NCI-H146 treated with DMSO at 0.1 percent for 48 hours (cell line): Measurements from ENCODE around the gene CIAPIN1.
"Not testable (repeated sequence)": the region's sequence is repeated elsewhere in the genome, so short reads cannot be mapped to it uniquely, and the experiment has no call there.

Experiments
- DNase-seq: peaks from one replicate; lab custom pipeline; 2025; ENCODE audit not compliant: unreplicated experiment; lab: John Stamatoyannopoulos, UW

CIAPIN1 gene

GRCh38 chr16:57444711-57445110 is 2.5 kb downstream of the CIAPIN1 start:
- no peak for DNase-seq

DNA sequence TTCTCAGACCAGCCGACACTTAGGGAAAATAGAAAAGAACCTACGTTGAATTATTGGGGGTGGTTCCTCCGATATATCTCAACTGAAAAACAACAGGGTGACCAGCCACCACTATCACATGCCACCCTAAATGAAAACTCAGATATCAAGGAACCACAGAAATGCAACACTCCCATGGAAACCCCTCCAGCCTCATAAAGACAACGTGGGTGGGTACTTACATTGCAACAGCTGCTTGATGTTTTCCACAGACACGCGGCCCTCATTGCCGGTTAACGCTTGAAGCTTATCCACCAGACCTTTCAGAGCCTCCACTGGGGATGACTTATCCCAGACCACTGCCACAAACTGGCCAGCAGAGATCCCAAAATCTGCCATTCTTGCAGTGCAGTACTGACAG is 6.6 kb downstream of the CIAPIN1 start:
- not testable (repeated sequence) for DNase-seq

DNA sequence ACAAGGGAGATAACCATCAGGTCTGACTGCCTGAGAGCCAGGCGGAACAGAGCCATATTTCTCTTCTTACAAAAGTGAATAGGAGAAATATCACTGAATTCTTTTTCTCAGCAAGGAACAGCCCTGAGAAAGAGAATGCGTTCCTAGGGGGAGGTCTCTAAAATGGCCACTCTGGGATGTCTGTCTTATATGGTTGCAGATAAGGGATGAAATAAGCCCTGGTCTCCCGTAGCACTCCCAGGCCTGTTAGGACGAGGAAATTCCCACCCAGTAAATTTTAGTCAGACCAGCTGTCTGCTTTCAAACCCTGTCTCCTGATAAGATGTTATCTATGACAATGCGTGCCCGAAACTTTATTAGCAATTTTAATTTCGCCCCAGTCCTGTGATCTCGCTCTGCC is 7.2 kb downstream of the CIAPIN1 start:
- DNase-seq: not testable (repeated sequence)

- DNase-seq: no peak
Observed at GRCh38 chr16:57435838-57436237, 11.3 kb downstream of the CIAPIN1 start.

DNA sequence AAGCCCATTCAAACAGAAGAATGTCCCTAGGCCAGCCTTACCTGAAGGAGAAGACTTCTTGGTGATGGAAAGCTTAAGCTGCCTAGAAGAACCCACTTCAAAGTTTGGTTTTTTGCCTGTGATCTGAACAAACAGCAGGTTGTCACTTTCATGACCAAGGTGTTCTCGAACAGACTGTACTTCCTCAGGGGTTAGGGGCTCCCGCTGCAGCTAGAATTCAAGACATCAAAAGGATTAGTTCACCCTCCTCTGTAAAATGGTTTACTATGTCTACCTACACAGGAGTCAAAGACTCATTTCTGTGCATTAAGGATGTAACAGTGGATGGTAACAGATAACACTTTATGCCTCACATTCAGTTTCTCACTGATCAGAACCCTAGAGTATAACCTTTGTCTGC is 13.2 kb downstream of the CIAPIN1 start:
- DNase-seq: no peak

DNA sequence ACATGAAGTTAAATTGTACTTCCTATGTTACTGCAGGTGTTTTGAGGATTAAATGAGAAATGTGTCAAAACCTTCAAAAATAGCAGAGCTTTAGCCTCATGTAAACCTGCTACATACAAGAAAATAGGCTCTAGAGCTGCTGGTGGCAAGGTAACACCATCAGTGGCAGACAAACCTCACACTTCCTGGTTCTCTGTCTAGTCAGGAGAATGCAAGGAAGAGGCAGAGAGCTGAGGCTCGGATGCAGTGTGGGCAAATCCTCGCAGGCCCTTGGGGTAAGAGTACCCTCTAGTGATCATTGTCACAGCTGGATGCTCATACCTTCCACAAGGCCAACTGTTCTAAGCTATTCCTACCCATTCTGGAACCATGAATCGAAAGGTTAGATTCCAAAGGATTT is 14.2 kb downstream of the CIAPIN1 start:
- DNase-seq: no peak

DNA sequence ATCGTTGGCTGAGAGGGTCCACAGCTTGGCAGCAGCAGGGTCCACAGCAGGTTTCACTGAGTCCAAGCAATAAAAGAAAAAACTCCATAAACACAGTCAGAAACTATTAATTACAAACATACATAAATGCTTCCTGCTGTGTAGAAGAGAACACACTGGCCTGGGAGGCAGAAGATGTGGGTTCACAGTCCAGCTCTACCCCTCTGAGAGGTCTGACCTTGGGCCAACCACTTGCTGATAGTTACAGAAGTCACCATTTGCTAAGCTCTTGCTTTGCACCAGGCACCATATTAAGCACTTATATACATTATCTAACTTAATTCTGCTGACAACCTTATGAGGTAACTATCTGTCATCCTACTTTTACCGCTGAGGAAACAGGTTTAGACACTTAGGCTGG is 14.7 kb downstream of the CIAPIN1 start:
- no peak for DNase-seq

GRCh38 chr16:57430955-57431354 is 16.2 kb downstream of the CIAPIN1 start:
- DNase-seq: no peak

- DNase-seq: no peak
Observed at GRCh38 chr16:57427824-57428223, 19.4 kb downstream of the CIAPIN1 start.

- DNase-seq: no peak
Observed at GRCh38 chr16:57427307-57427706, 19.9 kb downstream of the CIAPIN1 start.

DNA sequence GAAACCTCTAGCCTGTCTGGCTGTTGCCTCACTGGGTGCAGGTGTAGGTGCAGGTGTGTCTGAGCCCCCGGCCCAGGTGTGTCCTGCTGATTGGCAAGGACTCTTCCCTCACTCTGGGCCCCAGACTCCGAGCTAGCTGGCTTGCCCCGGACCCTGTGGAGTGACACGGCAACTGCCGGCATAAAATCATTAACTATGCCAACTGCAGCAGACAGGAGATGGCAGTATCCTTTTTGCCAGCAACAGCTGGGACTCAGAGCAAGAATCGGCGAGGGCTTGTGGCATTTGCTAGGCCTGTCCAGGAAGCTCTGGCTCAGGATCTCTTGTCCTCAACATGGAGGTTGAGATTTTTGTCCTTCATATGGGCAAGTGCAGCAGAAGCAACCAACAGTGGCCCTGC is 20.8 kb downstream of the CIAPIN1 start:
- DNase-seq: no peak

GRCh38 chr16:57424583-57424982 is 22.6 kb downstream of the CIAPIN1 start:
- no peak for DNase-seq

DNA sequence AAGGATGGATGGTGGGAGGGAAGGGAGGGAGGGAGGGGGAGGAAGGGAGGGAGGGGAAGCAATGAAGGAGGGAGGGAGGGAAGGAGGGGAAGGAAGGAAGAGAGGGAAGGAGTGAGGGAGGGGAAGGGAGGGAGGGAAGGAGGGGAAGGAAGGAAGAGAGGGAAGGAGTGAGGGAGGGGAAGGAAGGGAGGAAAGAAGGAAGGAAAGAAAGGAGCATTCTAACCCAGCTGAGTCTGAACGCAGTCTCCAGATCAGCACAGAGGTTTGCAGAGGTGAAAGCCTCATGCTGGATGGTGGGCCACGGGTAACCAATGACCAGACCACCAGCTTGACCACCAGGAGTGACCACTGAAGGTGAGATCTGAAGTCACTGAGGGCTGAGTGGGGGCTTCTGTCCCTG is 24.0 kb downstream of the CIAPIN1 start:
- DNase-seq: no peak

DNA sequence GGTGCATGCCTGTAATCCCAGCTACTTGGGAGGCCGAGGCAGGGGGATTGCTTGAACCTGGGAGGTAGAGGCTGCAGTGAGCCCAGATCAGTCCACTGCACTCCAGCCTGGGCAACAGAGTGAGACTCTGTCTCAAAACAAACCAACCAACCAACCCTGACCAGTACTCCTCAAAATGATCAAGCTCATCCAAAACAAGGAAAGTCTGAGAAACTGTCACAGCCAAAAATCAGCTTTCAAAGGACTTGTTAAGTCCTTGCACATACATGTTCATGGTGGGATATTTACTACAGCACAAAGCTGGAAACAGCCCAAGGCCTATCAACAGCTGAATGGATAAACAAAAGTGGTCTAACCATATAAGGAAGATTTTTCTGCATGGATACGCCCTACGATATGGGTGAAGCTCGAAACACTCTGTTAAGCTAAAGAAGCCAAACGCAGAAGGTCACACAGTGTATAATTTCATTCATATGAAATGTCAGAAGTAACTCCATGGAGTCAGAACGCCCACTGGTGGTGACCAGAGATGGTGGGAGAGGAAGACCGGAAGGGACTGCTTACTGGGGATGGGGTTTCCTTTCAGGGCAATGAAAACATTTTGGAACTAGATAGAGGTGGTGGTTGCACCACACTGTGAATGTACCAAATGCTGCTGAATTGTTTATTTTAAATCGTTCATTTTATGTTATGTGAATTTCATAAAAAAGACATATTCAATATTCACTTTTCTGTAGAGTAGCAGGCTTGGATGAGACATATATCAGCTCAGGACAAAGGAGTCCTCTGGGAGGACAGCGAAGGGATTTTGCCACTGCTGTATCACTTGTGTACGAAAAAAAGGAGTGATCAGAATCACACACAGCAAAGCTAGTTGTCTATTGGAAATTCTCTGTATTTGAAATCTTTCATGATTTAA is 24.9 kb downstream of the CIAPIN1 start:
- peak; percentile 13 for DNase-seq

GRCh38 chr16:57419506-57419905 is 27.7 kb downstream of the CIAPIN1 start:
- DNase-seq: no peak

DNA sequence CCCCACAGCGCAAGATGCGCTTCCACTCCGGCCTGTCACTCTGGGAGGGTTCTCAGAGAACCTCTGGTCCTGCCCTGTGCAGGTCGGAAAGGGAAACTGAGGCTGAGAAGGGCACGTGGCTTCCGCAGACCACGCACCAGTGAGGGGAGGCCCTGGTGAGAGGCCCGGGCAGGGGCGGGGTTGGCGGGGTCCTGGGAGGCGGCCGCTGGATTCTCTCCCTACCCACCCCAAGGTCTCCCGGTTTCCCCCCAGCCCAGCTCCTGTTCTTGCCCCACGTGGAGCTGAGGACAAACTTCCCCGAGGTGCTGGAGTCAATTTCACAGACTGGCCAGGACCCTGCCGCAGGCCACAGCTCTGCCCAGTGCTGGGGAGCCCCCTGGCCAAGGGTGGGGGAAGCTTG is 31.1 kb downstream of the CIAPIN1 start:
- DNase-seq: no peak

DNA sequence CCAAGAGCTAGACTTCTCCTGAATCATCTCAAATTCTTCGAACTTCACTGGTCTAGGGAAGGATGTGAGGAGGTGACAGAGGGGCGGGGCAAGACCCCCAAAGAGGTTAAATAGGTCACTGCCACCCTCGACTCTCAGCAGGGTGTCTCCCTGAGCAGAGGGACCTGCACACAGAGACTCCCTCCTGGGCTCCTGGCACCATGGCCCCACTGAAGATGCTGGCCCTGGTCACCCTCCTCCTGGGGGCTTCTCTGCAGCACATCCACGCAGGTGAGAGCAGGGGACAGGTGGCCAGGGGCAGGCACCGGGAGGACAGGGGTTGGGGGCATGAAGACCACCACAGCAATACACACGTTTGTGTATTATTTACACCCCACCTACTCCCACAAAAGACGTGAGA is 33.5 kb downstream of the CIAPIN1 start:
- DNase-seq: no peak

DNA sequence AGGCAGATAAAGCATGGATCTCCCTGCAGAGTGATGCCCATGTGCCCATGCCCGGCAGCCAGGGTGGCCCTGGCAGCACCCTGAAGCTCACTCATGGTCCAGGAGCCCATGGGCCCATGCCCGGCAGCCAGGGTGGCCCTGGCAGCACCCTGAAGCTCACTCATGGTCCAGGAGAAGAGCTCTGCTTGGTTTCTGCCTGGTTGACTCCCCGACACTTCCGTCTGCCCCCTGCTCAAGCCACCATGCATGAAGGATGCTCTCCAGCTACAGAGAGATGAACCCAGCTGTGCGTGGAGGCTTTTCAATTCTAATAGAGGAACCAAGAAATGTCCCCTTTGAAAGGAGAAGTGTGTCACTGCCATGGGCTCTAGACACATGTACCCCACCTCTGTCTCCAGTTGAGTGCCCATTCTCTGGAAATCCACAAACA is 33.9 kb downstream of the CIAPIN1 start:
- DNase-seq: no peak

DNA sequence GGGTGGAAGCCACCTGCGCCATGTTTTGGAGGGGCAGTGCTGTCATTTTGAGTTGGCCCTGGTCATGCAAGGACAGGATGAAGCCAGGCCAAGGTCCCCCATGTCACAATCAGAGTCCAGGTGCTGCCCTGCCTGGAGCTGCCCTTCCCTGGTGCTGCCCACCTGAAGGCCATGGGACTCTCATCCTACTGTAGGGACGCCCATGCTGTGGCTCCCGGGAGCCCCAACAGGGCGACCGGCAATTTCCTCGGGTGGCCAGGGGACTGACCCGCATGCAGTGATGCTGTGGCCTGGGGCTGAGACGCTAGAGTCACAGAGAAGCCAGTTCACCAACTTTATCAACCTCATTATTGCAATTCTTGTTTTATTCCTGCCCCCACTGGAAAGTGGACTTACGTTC is 34.6 kb downstream of the CIAPIN1 start:
- DNase-seq: no peak

DNA sequence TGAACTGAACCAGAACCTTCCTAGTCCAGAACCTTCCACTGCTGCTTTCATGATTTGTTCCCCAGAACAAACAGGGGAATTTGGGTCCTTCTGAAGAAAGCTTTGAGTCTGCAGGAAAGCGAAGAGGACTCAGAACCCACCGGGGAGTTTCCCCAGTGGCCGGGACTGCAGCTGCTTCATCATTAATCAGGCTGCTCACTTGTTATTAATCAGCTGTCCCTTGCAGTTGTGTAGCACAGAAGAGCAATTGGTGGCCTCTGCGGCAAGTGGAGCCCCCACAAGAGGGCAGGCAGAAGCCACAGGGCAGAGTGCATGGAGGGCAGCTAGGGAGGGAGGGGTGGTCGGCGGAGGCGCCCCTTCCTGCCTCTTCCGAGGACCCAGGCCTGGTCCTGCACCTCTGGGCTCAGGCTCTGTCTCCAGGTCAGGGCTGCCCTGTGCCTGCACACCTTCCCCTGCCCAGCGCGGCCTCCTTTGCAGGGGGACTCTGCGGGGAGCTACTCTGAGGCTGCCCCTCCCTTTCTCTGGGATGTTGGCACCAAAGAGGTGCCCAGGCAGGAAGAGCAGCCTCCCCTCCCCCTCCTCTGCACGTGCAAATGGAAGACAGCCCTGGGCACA is 35.7 kb downstream of the CIAPIN1 start:
- DNase-seq: no peak

DNA sequence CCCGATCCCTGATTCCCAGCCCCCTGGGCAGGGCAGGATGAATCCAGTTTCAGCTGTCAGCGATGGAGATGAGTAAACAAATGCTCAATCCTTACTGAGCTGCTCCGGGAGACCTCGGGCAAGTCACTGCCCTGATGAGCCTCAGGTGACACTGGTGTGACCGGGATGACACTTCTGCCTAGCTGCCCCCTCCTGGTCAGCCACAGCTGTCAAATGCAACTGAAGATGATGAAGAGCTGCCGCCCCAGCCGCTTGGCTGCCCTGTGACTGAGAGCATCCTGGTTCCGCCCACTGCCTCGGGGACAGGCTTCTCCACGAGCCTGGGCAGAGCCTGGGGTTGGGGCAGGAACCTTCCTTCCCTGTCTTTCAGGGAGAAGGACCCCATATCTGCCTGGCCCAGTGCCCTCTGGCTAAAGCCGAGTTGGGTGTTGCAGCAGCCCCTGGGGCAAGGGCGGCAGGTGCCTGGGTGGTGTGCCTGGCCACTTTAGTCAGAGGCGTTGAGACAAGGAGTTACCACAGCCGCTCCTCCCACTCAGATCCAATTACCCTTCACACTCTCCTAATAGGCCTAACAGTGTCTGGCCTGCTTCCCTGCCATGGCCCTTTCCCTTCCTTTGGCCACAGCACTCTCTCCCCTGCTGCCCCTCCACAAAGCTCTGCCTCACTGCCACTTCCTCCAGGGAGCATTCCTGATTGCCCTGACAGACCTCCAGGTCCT is 37.2 kb downstream of the CIAPIN1 start:
- peak; percentile 2 for DNase-seq

- no peak for DNase-seq
Observed at GRCh38 chr16:57409065-57409464, 38.1 kb downstream of the CIAPIN1 start.
